H1 (cell line): ENCODE measurements around the gene EPHB3. TPM values are rescaled to one million over a fixed set of nuclear protein-coding genes. Genes with fewer than 3 reads are reported as not detected.

Experiments
- CBX5 ChIP-seq: fragments of 300-800, 300-1000 bp; sonication (generic); IDR thresholded peaks from 2 replicates; pipeline ENCODE4 v1.7.1; 2016; ENCODE audit warnings: antibody characterized with exemption, low read length, low read depth
- FOSL1 ChIP-seq: IDR thresholded peaks from 2 replicates; pipeline ENCODE4 v1.6.1; 2011; ENCODE audit warnings: mild to moderate bottlenecking, low read depth, low read length, moderate library complexity; ENCODE audit not compliant: insufficient read depth
- RXRA ChIP-seq: IDR thresholded peaks from 2 replicates; pipeline ENCODE4 v1.6.1; 2011; ENCODE audit warnings: low read depth, mild to moderate bottlenecking, low read length, moderate library complexity; ENCODE audit not compliant: insufficient read depth
- polyA plus RNA-seq, 7 experiments: library from polyadenylated mRNA; depleted of rRNA in 3 of 7; stranded (reverse) in 5 of 7; unstranded in 2 of 7; fragments of >200 nt in 5 of 7; fragments of 200-250 nt in 2 of 7; gene quantifications; 1 replicate in 5 of 7; 2 replicates in 1 of 7; 4 replicates in 1 of 7; pipeline versions ENCODE4 v1.2.1 to v1.2.3, GENCODE V29; 2011 to 2013; ENCODE audit warnings: missing spikeins in 2 of 7, mixed read lengths in 2 of 7
- total RNA-seq: library from RNA; stranded (reverse); fragmentation: NEBNext Ultra II Directional; extraction: Animal tissue kit (Norgen Biotek cat#: 25700); gene quantifications from 2 replicates; pipeline ENCODE4 v1.2.1, GENCODE V29; 2021
- TF ChIP-seq, protein P1 (sequence below): fragments of 300-600 bp; sonication (generic); IDR thresholded peaks from 2 replicates; pipeline ENCODE4 v1.7.1; 2012; ENCODE audit warnings: low read length, moderate library complexity, mild to moderate bottlenecking, inconsistent platforms; ENCODE audit not compliant: insufficient replicate concordance

The EPHB3 gene
- total and polyA plus RNA-seq, 2 of the 8 experiments (the other 6 are each of a cell fraction or from before 2014, with no cell fraction given), result 0.41 to 0.91 TPM

DNA sequence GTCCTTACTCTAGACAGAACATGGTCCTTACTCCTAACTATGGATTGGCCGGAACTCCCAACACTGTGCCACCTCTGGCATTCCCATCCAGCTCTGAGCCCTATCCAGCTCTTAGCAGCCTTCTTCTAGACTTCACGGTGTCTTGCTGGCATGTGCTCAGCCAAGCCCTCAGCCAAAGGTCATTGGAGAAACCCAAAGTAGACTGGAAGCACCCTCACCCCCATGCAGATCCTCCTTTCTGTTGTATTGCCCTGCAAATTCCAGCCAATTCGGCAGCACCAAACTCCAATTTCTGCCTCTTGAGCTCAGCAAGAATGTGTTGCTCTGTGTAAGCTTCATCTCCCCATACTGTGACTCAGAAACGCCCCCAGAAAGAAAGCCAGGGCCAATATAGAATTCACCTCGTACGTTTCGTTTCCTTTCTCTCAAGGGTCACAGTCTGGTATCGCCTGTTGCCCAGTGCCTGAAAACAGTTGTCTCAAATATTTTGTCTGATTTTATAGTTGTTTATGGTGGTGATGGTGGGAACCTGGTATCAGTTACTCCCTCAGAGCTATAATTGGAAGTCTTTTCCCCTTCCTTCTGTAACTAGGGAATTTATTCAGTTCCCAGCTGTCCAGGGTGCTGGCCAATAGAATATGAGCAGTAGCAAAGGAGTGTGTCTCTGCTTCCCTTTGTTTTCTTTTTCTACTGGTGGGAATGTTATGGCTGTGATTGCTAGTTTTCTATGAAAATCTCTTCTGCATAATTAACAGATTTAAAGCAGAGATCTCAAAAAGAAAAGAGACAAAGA lies 28.4 kb upstream of the EPHB3 start (continued):
- TF ChIP-seq, protein P1, sequence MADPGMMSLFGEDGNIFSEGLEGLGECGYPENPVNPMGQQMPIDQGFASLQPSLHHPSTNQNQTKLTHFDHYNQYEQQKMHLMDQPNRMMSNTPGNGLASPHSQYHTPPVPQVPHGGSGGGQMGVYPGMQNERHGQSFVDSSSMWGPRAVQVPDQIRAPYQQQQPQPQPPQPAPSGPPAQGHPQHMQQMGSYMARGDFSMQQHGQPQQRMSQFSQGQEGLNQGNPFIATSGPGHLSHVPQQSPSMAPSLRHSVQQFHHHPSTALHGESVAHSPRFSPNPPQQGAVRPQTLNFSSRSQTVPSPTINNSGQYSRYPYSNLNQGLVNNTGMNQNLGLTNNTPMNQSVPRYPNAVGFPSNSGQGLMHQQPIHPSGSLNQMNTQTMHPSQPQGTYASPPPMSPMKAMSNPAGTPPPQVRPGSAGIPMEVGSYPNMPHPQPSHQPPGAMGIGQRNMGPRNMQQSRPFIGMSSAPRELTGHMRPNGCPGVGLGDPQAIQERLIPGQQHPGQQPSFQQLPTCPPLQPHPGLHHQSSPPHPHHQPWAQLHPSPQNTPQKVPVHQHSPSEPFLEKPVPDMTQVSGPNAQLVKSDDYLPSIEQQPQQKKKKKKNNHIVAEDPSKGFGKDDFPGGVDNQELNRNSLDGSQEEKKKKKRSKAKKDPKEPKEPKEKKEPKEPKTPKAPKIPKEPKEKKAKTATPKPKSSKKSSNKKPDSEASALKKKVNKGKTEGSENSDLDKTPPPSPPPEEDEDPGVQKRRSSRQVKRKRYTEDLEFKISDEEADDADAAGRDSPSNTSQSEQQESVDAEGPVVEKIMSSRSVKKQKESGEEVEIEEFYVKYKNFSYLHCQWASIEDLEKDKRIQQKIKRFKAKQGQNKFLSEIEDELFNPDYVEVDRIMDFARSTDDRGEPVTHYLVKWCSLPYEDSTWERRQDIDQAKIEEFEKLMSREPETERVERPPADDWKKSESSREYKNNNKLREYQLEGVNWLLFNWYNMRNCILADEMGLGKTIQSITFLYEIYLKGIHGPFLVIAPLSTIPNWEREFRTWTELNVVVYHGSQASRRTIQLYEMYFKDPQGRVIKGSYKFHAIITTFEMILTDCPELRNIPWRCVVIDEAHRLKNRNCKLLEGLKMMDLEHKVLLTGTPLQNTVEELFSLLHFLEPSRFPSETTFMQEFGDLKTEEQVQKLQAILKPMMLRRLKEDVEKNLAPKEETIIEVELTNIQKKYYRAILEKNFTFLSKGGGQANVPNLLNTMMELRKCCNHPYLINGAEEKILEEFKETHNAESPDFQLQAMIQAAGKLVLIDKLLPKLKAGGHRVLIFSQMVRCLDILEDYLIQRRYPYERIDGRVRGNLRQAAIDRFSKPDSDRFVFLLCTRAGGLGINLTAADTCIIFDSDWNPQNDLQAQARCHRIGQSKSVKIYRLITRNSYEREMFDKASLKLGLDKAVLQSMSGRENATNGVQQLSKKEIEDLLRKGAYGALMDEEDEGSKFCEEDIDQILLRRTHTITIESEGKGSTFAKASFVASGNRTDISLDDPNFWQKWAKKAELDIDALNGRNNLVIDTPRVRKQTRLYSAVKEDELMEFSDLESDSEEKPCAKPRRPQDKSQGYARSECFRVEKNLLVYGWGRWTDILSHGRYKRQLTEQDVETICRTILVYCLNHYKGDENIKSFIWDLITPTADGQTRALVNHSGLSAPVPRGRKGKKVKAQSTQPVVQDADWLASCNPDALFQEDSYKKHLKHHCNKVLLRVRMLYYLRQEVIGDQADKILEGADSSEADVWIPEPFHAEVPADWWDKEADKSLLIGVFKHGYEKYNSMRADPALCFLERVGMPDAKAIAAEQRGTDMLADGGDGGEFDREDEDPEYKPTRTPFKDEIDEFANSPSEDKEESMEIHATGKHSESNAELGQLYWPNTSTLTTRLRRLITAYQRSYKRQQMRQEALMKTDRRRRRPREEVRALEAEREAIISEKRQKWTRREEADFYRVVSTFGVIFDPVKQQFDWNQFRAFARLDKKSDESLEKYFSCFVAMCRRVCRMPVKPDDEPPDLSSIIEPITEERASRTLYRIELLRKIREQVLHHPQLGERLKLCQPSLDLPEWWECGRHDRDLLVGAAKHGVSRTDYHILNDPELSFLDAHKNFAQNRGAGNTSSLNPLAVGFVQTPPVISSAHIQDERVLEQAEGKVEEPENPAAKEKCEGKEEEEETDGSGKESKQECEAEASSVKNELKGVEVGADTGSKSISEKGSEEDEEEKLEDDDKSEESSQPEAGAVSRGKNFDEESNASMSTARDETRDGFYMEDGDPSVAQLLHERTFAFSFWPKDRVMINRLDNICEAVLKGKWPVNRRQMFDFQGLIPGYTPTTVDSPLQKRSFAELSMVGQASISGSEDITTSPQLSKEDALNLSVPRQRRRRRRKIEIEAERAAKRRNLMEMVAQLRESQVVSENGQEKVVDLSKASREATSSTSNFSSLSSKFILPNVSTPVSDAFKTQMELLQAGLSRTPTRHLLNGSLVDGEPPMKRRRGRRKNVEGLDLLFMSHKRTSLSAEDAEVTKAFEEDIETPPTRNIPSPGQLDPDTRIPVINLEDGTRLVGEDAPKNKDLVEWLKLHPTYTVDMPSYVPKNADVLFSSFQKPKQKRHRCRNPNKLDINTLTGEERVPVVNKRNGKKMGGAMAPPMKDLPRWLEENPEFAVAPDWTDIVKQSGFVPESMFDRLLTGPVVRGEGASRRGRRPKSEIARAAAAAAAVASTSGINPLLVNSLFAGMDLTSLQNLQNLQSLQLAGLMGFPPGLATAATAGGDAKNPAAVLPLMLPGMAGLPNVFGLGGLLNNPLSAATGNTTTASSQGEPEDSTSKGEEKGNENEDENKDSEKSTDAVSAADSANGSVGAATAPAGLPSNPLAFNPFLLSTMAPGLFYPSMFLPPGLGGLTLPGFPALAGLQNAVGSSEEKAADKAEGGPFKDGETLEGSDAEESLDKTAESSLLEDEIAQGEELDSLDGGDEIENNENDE, result no peak
- TF ChIP-seq CBX5 (no peak), RXRA (no peak), FOSL1 (no peak)
